Chondrocyte (in vitro differentiated cells): ENCODE results near the gene HSBP1L1. TPM values are rescaled to one million over a fixed set of nuclear protein-coding genes. Genes with fewer than 3 reads are reported as not detected.

ENCODE experiments used
- DNase-seq: peaks from one replicate; pipeline ENCODE4 v3.0.0; 2021; ENCODE audit warnings: mixed read lengths, low spot score
- H3K27ac Mint-ChIP-seq: one replicate; pipeline ENCODE4 v1.8.0; 2021; ENCODE audit warnings: mild to moderate bottlenecking, moderate library complexity, mixed read lengths; ENCODE audit not compliant: unreplicated experiment
- H3K27me3 Mint-ChIP-seq: 2 replicates; pipeline ENCODE4 v1.8.0; 2021; ENCODE audit warnings: low read depth, mixed read lengths
- H3K36me3 Mint-ChIP-seq: 2 replicates; pipeline ENCODE4 v1.8.0; 2021; ENCODE audit warnings: low read depth, mixed read lengths
- H3K4me1 Mint-ChIP-seq: 2 replicates; pipeline ENCODE4 v1.8.0; 2021; ENCODE audit warnings: low read depth, mild to moderate bottlenecking, mixed read lengths
- H3K4me3 Mint-ChIP-seq: one replicate; pipeline ENCODE4 v1.8.0; 2021; ENCODE audit warnings: mild to moderate bottlenecking, moderate library complexity, mixed read lengths; ENCODE audit not compliant: unreplicated experiment
- H3K9me3 Mint-ChIP-seq: 2 replicates; pipeline ENCODE4 v1.8.0; 2021; ENCODE audit warnings: low read depth, mixed read lengths
- CTCF ChIP-seq: fragments of 200-600 bp; sonication (generic); IDR thresholded peaks from 2 replicates; pipeline ENCODE4 v1.5.0; 2021; ENCODE audit warnings: antibody characterized with exemption, mild to moderate bottlenecking, moderate library complexity
- total RNA-seq: library from RNA; stranded (reverse); gene quantifications from 3 replicates; pipeline ENCODE4 v1.2.1, GENCODE V29; 2021

HSBP1L1 gene
- total RNA-seq, 1 donor from 2014 or later, result 5.4 TPM

- Mint-ChIP-seq H3K27me3 (no peaks in the 10 kb centered on the region), H3K27ac (no peak overlapping the region), H3K4me3 (no peak overlapping the region), H3K9me3 (peaks cover 21% of the 10 kb centered on the region), H3K36me3 (peaks cover 33% of the 10 kb centered on the region), H3K4me1 (no peaks in the 10 kb centered on the region)
- TF ChIP-seq CTCF, result no peak
- peak; percentile 91 for DNase-seq
Observed at GRCh38 chr18:79926715-79927606, 37.5 kb upstream of the HSBP1L1 start.

- no peak for TF ChIP-seq CTCF
- H3K9me3 Mint-ChIP-seq, result peaks cover 29% of the 10 kb centered on the region
- no peak overlapping the region for H3K27ac Mint-ChIP-seq
- peaks cover 42% of the 10 kb centered on the region for H3K36me3 Mint-ChIP-seq
- no peaks in the 10 kb centered on the region for H3K27me3 Mint-ChIP-seq
- no peak overlapping the region for H3K4me3 Mint-ChIP-seq
- DNase-seq, result peak; percentile 91
- H3K4me1 Mint-ChIP-seq, result no peaks in the 10 kb centered on the region
Observed at GRCh38 chr18:79927607-79928562, 36.6 kb upstream of the HSBP1L1 start.

- Mint-ChIP-seq H3K9me3 (peaks cover 35% of the 10 kb centered on the region), H3K27ac (no peak overlapping the region), H3K36me3 (peaks cover 45% of the 10 kb centered on the region), H3K4me1 (no peaks in the 10 kb centered on the region), H3K4me3 (no peak overlapping the region), H3K27me3 (no peaks in the 10 kb centered on the region)
- peak; percentile 77 for DNase-seq
- TF ChIP-seq CTCF, result no peak
Observed at GRCh38 chr18:79928563-79928960, 35.9 kb upstream of the HSBP1L1 start.

GRCh38 chr18:79930020-79930642, 34.3 kb upstream of the HSBP1L1 start:
- peaks cover 45% of the 10 kb centered on the region for H3K36me3 Mint-ChIP-seq
- no peak for DNase-seq
- peaks cover 13% of the 10 kb centered on the region for H3K4me1 Mint-ChIP-seq

More at GRCh38 chr18:79930020-79930642, 34.3 kb upstream of the HSBP1L1 start:
- H3K27ac Mint-ChIP-seq, result no peak overlapping the region
- H3K27me3 Mint-ChIP-seq, result no peaks in the 10 kb centered on the region
- peaks cover 37% of the 10 kb centered on the region for H3K9me3 Mint-ChIP-seq
- TF ChIP-seq CTCF, result no peak
- no peak overlapping the region for H3K4me3 Mint-ChIP-seq
